ENCODE measurements around the gene DNAJB13. TPM values are rescaled to one million over a fixed set of nuclear protein-coding genes. Genes with fewer than 3 reads are reported as not detected.

DNAJB13 gene
- total and polyA plus RNA-seq, 2 of the 13 experiments (the other 11 are each of a cell fraction or from before 2014, with no cell fraction given): 2.3 TPM; not detected in 1

DNA sequence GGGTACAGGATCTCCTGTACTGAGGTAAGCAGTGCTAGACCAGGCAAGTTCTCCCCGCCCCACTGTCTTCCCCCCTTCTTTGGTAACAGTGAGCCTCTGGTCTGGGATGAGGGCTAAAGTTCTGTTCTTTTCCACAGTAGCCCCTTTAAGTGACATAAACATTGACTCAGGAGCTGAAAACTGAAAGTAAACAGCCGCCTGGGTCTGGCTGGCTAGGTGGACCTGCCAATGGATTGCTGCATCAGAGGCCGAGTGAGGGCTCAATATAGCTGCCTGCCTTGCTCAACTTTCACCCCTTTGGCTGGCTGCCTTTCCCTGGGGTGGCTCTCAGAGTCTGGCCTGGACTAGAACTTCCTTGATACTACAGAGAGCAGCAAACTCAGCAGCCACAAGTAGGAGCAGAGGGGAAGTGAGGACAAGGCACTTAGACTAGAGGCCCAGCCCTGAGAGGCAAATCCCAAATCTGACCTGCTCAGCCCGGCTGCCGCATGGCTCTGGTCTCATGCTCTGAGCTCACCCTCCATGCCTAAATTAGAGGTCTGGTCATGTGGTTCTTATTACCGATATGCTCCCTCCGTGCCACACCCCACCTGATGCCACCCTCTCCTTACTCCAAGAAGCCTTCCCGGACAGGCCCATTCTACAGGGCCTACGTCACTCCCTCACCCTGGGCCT is 67.6 kb downstream of the DNAJB13 start (continued):
- TF ChIP-seq, protein P1, sequence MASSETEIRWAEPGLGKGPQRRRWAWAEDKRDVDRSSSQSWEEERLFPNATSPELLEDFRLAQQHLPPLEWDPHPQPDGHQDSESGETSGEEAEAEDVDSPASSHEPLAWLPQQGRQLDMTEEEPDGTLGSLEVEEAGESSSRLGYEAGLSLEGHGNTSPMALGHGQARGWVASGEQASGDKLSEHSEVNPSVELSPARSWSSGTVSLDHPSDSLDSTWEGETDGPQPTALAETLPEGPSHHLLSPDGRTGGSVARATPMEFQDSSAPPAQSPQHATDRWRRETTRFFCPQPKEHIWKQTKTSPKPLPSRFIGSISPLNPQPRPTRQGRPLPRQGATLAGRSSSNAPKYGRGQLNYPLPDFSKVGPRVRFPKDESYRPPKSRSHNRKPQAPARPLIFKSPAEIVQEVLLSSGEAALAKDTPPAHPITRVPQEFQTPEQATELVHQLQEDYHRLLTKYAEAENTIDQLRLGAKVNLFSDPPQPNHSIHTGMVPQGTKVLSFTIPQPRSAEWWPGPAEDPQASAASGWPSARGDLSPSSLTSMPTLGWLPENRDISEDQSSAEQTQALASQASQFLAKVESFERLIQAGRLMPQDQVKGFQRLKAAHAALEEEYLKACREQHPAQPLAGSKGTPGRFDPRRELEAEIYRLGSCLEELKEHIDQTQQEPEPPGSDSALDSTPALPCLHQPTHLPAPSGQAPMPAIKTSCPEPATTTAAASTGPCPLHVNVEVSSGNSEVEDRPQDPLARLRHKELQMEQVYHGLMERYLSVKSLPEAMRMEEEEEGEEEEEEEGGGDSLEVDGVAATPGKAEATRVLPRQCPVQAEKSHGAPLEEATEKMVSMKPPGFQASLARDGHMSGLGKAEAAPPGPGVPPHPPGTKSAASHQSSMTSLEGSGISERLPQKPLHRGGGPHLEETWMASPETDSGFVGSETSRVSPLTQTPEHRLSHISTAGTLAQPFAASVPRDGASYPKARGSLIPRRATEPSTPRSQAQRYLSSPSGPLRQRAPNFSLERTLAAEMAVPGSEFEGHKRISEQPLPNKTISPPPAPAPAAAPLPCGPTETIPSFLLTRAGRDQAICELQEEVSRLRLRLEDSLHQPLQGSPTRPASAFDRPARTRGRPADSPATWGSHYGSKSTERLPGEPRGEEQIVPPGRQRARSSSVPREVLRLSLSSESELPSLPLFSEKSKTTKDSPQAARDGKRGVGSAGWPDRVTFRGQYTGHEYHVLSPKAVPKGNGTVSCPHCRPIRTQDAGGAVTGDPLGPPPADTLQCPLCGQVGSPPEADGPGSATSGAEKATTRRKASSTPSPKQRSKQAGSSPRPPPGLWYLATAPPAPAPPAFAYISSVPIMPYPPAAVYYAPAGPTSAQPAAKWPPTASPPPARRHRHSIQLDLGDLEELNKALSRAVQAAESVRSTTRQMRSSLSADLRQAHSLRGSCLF (CRISPR knock-in tag; IDR thresholded peaks at IDR 0.05; ENCODE audit: borderline replicate concordance): no peak
- TF ChIP-seq CREM (IDR thresholded peaks at IDR 0.05): peak; percentile 45
- TF ChIP-seq CREM (CRISPR knock-in tag; IDR thresholded peaks at IDR 0.05): no peak
- peak; percentile 57 for TF ChIP-seq PHF8 (CRISPR knock-in tag; IDR thresholded peaks at IDR 0.05)
- TF ChIP-seq ERF (CRISPR knock-in tag; IDR thresholded peaks at IDR 0.05): 0 out of 2 replicates have a peak, but pooled peaks have one; percentile 48
- no peak for TF ChIP-seq REXO4 (CRISPR knock-in tag; IDR thresholded peaks at IDR 0.05; ENCODE audit: borderline replicate concordance)
- TF ChIP-seq FOXK1 (CRISPR knock-in tag; IDR thresholded peaks at IDR 0.05; ENCODE audit: borderline replicate concordance, low read depth): peak; percentile 94
- peak; percentile 89 for TF ChIP-seq RXRA (CRISPR knock-in tag; IDR thresholded peaks at IDR 0.05)
- no peak for TF ChIP-seq NBN (conservative IDR thresholded peaks at IDR 0.05)
- peak; percentile 53; the same call in 1 of the 2 replicates for TF ChIP-seq SNAPC2 (CRISPR knock-in tag; IDR thresholded peaks at IDR 0.05)
- TF ChIP-seq ZBTB38 (CRISPR knock-in tag; IDR thresholded peaks at IDR 0.05): no peak
- TF ChIP-seq ZKSCAN1 (IDR thresholded peaks at IDR 0.05; ENCODE audit: low read length): no peak
- TF ChIP-seq, protein P2, sequence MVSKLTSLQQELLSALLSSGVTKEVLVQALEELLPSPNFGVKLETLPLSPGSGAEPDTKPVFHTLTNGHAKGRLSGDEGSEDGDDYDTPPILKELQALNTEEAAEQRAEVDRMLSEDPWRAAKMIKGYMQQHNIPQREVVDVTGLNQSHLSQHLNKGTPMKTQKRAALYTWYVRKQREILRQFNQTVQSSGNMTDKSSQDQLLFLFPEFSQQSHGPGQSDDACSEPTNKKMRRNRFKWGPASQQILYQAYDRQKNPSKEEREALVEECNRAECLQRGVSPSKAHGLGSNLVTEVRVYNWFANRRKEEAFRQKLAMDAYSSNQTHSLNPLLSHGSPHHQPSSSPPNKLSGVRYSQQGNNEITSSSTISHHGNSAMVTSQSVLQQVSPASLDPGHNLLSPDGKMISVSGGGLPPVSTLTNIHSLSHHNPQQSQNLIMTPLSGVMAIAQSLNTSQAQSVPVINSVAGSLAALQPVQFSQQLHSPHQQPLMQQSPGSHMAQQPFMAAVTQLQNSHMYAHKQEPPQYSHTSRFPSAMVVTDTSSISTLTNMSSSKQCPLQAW (CRISPR knock-in tag; IDR thresholded peaks at IDR 0.05): peak; percentile 91
- TF ChIP-seq, protein P3, sequence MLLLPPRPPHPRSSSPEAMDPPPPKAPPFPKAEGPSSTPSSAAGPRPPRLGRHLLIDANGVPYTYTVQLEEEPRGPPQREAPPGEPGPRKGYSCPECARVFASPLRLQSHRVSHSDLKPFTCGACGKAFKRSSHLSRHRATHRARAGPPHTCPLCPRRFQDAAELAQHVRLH (CRISPR knock-in tag; IDR thresholded peaks at IDR 0.05; ENCODE audit: borderline replicate concordance, low read depth): 0 out of 2 replicates have a peak, but pooled peaks have one; percentile 23
- TF ChIP-seq, protein P4, sequence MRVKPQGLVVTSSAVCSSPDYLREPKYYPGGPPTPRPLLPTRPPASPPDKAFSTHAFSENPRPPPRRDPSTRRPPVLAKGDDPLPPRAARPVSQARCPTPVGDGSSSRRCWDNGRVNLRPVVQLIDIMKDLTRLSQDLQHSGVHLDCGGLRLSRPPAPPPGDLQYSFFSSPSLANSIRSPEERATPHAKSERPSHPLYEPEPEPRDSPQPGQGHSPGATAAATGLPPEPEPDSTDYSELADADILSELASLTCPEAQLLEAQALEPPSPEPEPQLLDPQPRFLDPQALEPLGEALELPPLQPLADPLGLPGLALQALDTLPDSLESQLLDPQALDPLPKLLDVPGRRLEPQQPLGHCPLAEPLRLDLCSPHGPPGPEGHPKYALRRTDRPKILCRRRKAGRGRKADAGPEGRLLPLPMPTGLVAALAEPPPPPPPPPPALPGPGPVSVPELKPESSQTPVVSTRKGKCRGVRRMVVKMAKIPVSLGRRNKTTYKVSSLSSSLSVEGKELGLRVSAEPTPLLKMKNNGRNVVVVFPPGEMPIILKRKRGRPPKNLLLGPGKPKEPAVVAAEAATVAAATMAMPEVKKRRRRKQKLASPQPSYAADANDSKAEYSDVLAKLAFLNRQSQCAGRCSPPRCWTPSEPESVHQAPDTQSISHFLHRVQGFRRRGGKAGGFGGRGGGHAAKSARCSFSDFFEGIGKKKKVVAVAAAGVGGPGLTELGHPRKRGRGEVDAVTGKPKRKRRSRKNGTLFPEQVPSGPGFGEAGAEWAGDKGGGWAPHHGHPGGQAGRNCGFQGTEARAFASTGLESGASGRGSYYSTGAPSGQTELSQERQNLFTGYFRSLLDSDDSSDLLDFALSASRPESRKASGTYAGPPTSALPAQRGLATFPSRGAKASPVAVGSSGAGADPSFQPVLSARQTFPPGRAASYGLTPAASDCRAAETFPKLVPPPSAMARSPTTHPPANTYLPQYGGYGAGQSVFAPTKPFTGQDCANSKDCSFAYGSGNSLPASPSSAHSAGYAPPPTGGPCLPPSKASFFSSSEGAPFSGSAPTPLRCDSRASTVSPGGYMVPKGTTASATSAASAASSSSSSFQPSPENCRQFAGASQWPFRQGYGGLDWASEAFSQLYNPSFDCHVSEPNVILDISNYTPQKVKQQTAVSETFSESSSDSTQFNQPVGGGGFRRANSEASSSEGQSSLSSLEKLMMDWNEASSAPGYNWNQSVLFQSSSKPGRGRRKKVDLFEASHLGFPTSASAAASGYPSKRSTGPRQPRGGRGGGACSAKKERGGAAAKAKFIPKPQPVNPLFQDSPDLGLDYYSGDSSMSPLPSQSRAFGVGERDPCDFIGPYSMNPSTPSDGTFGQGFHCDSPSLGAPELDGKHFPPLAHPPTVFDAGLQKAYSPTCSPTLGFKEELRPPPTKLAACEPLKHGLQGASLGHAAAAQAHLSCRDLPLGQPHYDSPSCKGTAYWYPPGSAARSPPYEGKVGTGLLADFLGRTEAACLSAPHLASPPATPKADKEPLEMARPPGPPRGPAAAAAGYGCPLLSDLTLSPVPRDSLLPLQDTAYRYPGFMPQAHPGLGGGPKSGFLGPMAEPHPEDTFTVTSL (CRISPR knock-in tag; IDR thresholded peaks at IDR 0.05; ENCODE audit: borderline replicate concordance): peak; percentile 87; the same call in 1 of the 2 replicates
- TF ChIP-seq THAP11 (CRISPR knock-in tag; IDR thresholded peaks at IDR 0.05): peak; percentile 11

Measured in HepG2 (cell line).